ENCODE results near the gene F2R. TPM values are rescaled to one million over a fixed set of nuclear protein-coding genes. Genes with fewer than 3 reads are reported as not detected.

The F2R gene
- total RNA-seq, 1 experiment from 2014 or later, result 6.3 TPM

DNA sequence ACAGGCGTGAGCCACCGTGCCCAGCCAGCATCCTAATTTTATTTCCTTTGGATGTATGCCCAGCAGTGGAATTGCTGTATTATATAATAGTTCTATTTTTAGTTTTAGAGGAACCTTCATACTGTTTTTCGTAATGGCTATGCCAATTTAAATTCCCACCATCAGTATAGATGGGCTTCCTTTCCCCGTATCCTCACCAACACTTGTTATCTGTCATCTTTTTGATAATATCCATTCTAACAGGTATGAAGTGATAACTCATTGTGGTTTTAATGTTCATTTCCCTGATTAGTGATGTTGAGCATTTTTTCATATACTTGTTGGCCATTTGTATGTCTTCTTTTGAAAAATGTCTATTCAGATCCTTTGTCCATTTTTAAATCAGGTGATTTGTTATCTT, 13.0 kb downstream of the F2R start:
- ChIA-PET CTCF (interaction anchor here (1.0 kb wide), 1 partner anchor 245 kb away, joined by 4 read pairs; no protein-coding TSS in a partner anchor), POLR2A (no interaction called here)
- BruUV-seq (replicated peaks), result no TSS peak
- peaks cover 8% of the 10 kb centered on the region for H3K4me1 Mint-ChIP-seq (ENCODE audit: low read depth, unreplicated experiment)
- peaks cover 9% of the 10 kb centered on the region for H3K36me3 Mint-ChIP-seq (ENCODE audit: insufficient read depth, unreplicated experiment)
- no peak overlapping the region for H3K4me3 ChIP-seq (ENCODE audit: low read depth, low read length)
- H3K36me3 ChIP-seq (ENCODE audit: control insufficient read depth, insufficient read depth, low read length), result no peaks in the 10 kb centered on the region
- peaks cover 33% of the 10 kb centered on the region for H3K9me3 Mint-ChIP-seq (ENCODE audit: unreplicated experiment)
- intact Hi-C loops (cut with micrococcal nuclease; ENCODE audit: unreplicated experiment), result no loop called here
- no peaks in the 10 kb centered on the region for H3K4me1 ChIP-seq
- no peaks in the 10 kb centered on the region for H3K27me3 Mint-ChIP-seq (ENCODE audit: insufficient read depth, unreplicated experiment)
- no peak overlapping the region for H3K4me3 Mint-ChIP-seq (ENCODE audit: unreplicated experiment)
- TF ChIP-seq, protein P1, sequence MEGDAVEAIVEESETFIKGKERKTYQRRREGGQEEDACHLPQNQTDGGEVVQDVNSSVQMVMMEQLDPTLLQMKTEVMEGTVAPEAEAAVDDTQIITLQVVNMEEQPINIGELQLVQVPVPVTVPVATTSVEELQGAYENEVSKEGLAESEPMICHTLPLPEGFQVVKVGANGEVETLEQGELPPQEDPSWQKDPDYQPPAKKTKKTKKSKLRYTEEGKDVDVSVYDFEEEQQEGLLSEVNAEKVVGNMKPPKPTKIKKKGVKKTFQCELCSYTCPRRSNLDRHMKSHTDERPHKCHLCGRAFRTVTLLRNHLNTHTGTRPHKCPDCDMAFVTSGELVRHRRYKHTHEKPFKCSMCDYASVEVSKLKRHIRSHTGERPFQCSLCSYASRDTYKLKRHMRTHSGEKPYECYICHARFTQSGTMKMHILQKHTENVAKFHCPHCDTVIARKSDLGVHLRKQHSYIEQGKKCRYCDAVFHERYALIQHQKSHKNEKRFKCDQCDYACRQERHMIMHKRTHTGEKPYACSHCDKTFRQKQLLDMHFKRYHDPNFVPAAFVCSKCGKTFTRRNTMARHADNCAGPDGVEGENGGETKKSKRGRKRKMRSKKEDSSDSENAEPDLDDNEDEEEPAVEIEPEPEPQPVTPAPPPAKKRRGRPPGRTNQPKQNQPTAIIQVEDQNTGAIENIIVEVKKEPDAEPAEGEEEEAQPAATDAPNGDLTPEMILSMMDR (IDR thresholded peaks at IDR 0.05; ENCODE audit: insufficient read depth in 1 of 2, low read depth in 1 of 2, low read length in 1 of 2, severe bottlenecking in 1 of 2, unreplicated experiment in 1 of 2), result no peak
- H3K9me3 ChIP-seq, result peaks cover 17% of the 10 kb centered on the region
- no peaks in the 10 kb centered on the region for H3K27me3 ChIP-seq (replicated peaks; ENCODE audit: control insufficient read depth, insufficient read depth, low read length)
- no peak for DNase-seq
- no peak overlapping the region for H3K27ac Mint-ChIP-seq (ENCODE audit: unreplicated experiment)

DNA sequence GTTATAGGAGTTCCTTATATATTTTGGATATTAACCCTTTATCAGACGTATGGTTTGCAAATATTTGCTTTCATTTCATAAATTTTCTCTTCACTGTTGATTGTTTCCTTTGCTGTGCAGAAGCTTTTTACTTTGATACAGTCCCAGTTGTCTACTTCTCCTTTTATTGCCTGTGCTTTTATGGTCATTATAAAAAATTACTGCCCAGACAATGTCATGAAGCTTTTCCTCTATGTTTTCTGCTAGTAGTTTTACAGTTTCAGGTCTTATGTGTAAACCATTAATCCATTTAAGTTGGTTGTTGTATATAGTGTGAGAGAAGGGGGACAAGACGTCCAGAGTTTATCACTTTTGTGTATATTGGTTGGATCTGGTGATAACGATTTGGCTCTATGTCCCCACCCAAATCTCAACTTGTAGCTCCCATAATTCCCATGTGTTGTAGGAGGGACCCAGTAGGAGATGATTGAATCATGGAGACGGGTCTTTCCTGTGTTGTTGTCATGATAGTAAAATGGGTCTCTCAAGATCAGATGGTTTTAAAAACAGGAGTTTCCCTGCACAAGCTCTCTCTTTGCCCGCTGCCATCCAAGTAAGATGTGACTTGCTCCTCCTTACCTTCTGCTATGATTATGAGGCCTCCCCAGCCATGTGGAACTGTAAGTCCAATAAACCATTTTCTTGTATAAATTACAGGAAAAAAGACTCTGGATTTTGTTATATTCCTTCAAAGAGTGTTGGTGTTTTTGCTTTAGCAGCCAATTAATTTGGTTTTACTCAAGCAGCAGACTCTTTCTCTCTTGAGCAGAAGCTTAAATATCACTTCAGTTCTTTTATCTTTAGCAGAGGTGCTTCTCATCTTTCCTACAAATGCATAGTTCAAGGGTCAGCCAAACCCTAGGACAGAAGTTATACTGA, 13.7 kb downstream of the F2R start:
- ChIA-PET CTCF (interaction anchor here (1.0 kb wide), 1 partner anchor 246 kb away, joined by 4 read pairs; no protein-coding TSS in a partner anchor), POLR2A (no interaction called here)
- H3K4me1 ChIP-seq, result no peaks in the 10 kb centered on the region
- H3K4me3 ChIP-seq (ENCODE audit: low read depth, low read length), result no peak overlapping the region
- H3K9me3 ChIP-seq, result peaks cover 17% of the 10 kb centered on the region
- no TSS peak for BruUV-seq (replicated peaks)
- Mint-ChIP-seq H3K36me3 (ENCODE audit: insufficient read depth, unreplicated experiment) (peaks cover 9% of the 10 kb centered on the region), H3K27me3 (ENCODE audit: insufficient read depth, unreplicated experiment) (no peaks in the 10 kb centered on the region), H3K4me1 (ENCODE audit: low read depth, unreplicated experiment) (peaks cover 5% of the 10 kb centered on the region), H3K4me3 (ENCODE audit: unreplicated experiment) (no peak overlapping the region), H3K9me3 (ENCODE audit: unreplicated experiment) (peaks cover 33% of the 10 kb centered on the region), H3K27ac (ENCODE audit: unreplicated experiment) (no peak overlapping the region)
- TF ChIP-seq, protein P1 (IDR thresholded peaks at IDR 0.05; ENCODE audit: insufficient read depth in 1 of 2, low read depth in 1 of 2, low read length in 1 of 2, severe bottlenecking in 1 of 2, unreplicated experiment in 1 of 2), result no peak
- DNase-seq, result no peak
- no peaks in the 10 kb centered on the region for H3K27me3 ChIP-seq (replicated peaks; ENCODE audit: control insufficient read depth, insufficient read depth, low read length)
- intact Hi-C loops (cut with micrococcal nuclease; ENCODE audit: unreplicated experiment), result no loop called here
- H3K36me3 ChIP-seq (ENCODE audit: control insufficient read depth, insufficient read depth, low read length), result no peaks in the 10 kb centered on the region

DNA sequence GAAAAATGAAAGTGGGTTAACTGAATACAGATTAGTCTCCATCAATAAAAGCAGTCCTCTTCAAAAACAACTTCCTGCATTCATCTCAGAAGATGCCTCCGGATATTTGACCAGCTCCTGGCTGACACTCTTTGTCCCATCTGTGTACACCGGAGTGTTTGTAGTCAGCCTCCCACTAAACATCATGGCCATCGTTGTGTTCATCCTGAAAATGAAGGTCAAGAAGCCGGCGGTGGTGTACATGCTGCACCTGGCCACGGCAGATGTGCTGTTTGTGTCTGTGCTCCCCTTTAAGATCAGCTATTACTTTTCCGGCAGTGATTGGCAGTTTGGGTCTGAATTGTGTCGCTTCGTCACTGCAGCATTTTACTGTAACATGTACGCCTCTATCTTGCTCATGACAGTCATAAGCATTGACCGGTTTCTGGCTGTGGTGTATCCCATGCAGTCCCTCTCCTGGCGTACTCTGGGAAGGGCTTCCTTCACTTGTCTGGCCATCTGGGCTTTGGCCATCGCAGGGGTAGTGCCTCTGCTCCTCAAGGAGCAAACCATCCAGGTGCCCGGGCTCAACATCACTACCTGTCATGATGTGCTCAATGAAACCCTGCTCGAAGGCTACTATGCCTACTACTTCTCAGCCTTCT, 16.6 kb downstream of the F2R start:
- TF ChIP-seq, protein P1 (IDR thresholded peaks at IDR 0.05; ENCODE audit: insufficient read depth in 1 of 2, low read depth in 1 of 2, low read length in 1 of 2, severe bottlenecking in 1 of 2, unreplicated experiment in 1 of 2), result no peak
- Mint-ChIP-seq H3K4me1 (ENCODE audit: low read depth, unreplicated experiment) (peaks cover 5% of the 10 kb centered on the region), H3K27me3 (ENCODE audit: insufficient read depth, unreplicated experiment) (no peaks in the 10 kb centered on the region), H3K27ac (ENCODE audit: unreplicated experiment) (no peak overlapping the region), H3K36me3 (ENCODE audit: insufficient read depth, unreplicated experiment) (peaks cover 9% of the 10 kb centered on the region), H3K4me3 (ENCODE audit: unreplicated experiment) (no peak overlapping the region), H3K9me3 (ENCODE audit: unreplicated experiment) (peaks cover 33% of the 10 kb centered on the region)
- intact Hi-C loops (cut with micrococcal nuclease; ENCODE audit: unreplicated experiment), result no loop called here
- Histone ChIP-seq H3K36me3 (ENCODE audit: control insufficient read depth, insufficient read depth, low read length) (no peaks in the 10 kb centered on the region), H3K4me1 (no peaks in the 10 kb centered on the region), H3K4me3 (ENCODE audit: low read depth, low read length) (no peak overlapping the region), H3K27me3 (replicated peaks; ENCODE audit: control insufficient read depth, insufficient read depth, low read length) (no peaks in the 10 kb centered on the region), H3K9me3 (peaks cover 17% of the 10 kb centered on the region)
- ChIA-PET POLR2A (no interaction called here), CTCF (no interaction called here)
- no TSS peak for BruUV-seq (replicated peaks)
- DNase-seq, result no peak
